Heart left ventricle (tissue), 13 donors: ENCODE data around the gene SCML2.

ENCODE experiments used
- CTCF ChIP-seq, 12 donors: fragments of 200-600 bp; sonication (generic) in 4 of 12; IDR thresholded peaks; one replicate each; pipeline versions ENCODE4 v1.5.0 to v1.8.0; 2018 to 2022; ENCODE audit warnings: antibody characterized with exemption in 12 of 12, mild to moderate bottlenecking in 5 of 12
- POLR2A ChIP-seq, 2 donors: fragments of 450-650 bp; IDR thresholded peaks; one replicate each; pipeline ENCODE4 v1.6.1; 2017; ENCODE audit warnings: antibody characterized with exemption in 2 of 2, mild to moderate bottlenecking in 2 of 2, moderate library complexity in 2 of 2
- donor health status: ischemic (EF 13 %, LVEDD 7.1; RV severe dilation, severe dysfunction).
- donor health status: DM: no; HTN: yes; CAD: no.
- donor health status: DM: no; HTN: no; CAD: no.
- donor health status: ischemic (EF 25% LVEDD 6.9; RV normal size, moderate dysfunction).
- donor health status: ischemic (EF 25% LVEDD 5.7; RV mildly dilated, moderate dysfunction).
- donor health status: ischemic (EF 35%, LVEDD 5.7; RV mildly dilated, moderate dysfunction).
- donor health status: nonischemic (EF 11% LVEDD 7.7; RV severe dilation, severe dysfunction).
- donor health status: DM: yes; HTN: yes; CAD: no.
- donor health status: PGD.
- donor health status: ischemic (EF 29% LVEDD 5.4; RV normal size, mild dysfunction).
- donor health status: nonischemic (EF 23%, LVEDD 6.1; RV moderate dilation, normal function).

- no peak for TF ChIP-seq CTCF (IDR thresholded peaks at IDR 0.05)
- TF ChIP-seq POLR2A (IDR thresholded peaks at IDR 0.05), result no peak
Measured at GRCh38 chrX:18294893-18295292, 59.6 kb downstream of the SCML2 start.
